NCI-H460 (cell line): Measurements from ENCODE around the gene PAQR8. TPM values are rescaled to one million over a fixed set of nuclear protein-coding genes. Genes with fewer than 3 reads are reported as not detected.
"Not testable (repeated sequence)": the region's sequence is repeated elsewhere in the genome, so short reads cannot be mapped to it uniquely, and the experiment has no call there.

Source experiments
- DNase-seq: peaks from one replicate; pipeline ENCODE4 v3.0.0-alpha.2; 2016; ENCODE audit warnings: low read depth; ENCODE audit errors: extremely low read depth
- total RNA-seq: library from RNA; depleted of rRNA; stranded (reverse); fragments of >200 nt; shearing (Covaris generic); gene quantifications from 2 replicates; pipeline ENCODE4 v1.2.3, GENCODE V29; 2014

Gene PAQR8
- total RNA-seq, 1 experiment from 2014 or later = 0.74 TPM

DNA sequence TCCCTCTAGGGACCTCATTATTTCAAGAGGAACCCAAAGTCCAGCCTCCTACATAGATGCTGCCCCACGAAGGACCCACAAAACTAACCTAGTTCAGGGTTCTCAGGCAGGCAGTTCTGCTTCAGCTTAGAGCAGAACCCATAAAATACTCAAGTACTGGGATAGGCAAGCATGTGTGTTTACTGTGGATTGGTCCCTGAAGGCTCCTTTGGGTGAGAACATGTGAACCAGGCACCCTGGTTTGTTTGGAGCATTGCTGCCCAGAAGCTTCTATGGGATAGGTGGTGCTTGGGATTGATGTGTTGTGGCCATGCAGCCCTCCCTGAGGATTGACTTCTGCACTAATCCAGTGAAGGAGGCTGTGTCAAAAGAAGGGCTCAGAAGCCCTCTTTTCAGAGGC, 43.3 kb downstream of the PAQR8 start:
- no peak for DNase-seq

DNA sequence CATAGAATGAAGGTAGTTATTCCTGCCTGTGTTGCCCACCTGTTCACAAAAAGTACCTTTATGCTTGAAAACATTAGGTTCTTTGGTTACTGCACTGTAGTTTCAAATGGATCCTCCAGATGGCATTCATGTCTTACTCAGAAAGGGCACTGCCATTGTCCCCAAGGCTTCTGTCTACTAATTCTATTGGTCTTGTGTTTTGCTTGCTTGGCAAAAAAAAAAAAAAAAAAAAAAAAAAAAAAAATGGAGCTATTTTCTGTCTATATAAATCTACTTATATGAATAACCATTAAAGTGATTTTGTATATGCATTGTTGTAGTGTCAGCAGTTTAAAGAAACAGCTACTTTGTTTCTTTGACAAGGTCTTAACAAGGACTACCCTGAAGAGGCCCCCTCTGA, 45.5 kb downstream of the PAQR8 start:
- DNase-seq = peak; percentile 37

DNA sequence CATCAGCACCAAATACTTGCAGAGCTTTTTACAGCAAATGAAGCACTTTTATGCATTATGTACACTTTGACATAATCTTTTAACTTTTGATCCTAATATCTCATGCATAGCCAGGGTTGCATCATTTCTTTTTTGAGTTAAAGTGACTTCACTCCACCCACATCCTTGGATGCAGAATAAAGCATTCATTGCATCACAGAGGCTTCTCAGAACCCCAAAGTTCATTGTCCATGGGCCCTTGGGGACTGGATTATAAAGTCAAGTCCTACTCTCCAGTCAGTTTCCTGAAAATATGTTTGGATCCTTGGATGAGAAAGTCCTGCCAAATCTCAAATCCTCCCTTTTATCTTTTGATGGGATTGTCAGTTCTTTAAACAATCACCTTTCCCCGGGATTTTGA, 47.5 kb downstream of the PAQR8 start:
- no peak for DNase-seq

DNA sequence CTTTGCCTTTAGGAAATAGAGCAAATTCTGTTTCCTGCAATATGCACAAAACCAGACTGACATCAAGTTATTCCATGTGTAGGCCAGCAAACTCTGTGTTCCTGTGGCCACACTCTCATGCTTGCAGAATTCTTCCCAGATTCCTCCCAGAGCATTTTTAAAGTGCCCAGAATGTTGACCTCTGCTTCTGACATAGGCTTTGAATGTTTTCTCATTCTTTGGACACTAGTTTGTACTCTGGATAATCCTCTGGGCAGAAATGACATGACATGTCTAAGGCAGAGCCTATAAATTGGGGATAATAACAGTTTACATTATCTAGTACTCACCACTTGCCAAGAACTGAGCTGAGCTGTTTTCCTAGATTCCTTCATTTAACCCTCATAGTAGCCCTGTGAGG, 49.0 kb downstream of the PAQR8 start:
- no peak for DNase-seq

DNA sequence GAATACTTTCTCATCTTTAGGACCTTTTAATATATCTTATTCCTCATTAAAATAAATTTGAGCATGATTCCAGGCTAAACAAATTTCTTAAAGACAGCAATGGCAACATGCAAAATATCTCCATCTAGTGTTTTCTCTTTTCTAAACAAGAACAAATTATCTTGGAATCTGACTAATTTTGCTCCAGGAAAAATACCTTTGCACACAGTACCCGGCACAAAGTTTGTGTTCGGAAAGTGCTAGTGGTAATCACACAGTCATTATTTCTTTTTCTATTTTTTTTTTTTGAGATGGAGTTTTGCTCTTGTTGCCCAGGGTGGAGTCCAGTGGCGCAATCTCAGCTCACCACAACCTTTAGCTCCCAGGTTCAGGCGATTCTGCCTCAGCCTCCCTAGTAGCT, 50.0 kb downstream of the PAQR8 start:
- DNase-seq = no peak

DNA sequence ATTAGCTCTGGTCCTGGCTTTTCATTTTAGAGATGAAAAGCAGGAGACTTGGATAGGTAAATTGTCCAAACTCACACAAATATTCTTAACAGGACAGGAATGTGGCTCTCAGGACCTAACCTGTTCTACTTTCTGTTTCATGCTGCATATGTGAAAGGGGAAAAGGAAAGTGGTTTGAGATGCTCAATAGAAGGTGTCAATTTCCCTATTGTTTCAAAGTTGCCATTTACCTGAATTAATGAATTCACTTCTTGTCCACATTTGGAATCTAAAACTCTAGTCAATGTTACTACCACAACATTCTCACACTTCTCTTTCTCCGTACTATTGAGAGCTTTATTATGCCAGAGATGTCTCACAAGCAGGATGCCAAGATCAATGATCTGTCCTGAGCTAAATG, 53.4 kb downstream of the PAQR8 start:
- no peak for DNase-seq

DNA sequence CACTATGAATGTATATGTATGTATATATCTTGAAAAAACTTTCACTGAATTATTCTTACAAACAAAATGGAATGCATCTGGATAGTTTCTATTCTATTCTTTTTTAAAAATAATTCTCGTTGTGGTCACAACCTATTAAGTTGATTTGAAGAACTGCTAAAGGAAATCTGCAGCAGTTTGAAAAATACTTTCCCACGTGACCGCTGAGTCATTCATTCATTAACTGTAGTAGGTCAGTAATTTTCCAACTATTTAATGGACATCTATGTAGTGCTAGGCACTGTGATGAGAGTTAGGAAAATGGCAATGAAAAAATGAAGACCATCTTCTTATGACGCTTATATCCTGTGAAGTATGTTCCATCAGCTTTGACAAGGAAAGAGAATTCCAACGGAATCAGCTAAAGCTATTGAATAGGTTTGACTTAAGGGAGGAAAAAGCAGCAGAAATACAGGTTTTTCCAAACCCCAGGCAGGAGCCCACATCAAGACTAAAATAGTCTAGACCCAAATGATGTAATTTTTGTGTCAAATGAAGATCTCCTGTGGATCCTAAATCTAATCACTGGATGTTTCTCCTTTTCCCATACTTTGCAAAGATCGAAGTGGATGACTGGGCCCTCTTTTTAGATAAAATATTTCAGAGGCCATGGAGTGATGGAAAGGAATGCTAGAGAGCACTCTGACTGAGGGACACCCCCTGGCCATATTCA, 54.1 kb downstream of the PAQR8 start:
- DNase-seq = no peak

DNA sequence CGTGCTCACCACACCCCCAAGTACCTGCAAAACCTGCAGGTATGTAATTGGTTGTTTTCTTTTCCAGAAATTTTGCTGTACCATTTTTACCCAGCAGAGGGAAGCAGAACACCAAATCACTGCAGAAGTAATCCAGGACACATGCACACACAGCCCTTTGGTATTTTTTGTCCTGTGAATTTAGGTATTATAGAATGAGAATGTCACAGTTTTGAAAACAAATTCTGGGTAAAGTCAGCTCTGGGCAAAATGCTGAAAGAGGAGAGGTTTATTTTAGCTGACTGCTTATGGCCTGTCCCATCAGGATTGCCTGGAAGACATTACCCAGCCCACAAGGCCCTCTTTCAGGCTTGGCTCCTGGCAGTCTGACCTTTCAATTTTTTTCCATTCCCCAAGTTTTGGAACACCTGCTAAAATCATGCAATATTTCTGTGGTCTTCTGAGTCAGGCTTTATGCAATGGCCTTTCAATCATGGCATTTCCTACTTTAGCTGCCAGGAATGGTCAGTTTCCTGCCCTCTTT, 54.7 kb downstream of the PAQR8 start:
- peak; percentile 63 for DNase-seq

DNA sequence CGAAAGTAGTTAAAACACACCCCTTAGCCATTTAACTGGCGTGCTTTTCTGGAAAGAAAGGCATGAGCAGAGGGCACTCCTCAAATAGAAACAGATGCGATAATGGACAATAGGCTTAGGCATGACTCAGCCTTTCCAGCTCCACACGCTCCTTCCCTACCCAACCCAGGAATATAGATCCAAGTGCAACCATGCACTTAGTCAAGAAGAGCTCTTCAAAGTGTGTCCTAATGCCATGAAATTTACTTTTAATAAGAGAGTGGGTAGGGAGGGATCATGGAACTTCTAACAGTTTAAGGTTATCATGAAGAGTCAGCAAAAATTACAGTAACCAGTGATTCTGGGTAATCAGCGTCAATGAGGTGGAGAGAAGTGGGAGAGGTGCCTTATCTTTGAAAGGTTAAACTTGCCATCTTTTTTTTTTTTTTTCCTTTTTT, 55.7 kb downstream of the PAQR8 start:
- no peak for DNase-seq

DNA sequence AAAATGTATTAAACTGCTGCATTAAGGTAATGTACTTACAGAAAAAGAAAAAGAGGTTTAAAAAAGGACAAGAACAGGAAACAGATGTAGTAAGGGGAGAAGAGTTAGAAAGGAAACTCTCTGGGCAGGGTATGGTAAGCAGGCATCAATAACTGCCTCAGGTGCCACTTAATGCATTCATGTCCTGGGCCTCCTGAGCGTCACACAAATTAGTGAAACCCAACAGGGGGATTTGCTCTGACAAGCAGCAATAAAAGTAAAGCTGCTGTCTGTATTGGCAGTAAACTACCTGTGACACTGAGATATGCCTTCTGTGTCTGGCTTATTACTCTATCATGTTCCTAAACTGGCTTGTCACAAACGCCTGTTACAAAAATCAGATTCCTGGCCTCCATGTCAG, 56.7 kb downstream of the PAQR8 start:
- no peak for DNase-seq

DNA sequence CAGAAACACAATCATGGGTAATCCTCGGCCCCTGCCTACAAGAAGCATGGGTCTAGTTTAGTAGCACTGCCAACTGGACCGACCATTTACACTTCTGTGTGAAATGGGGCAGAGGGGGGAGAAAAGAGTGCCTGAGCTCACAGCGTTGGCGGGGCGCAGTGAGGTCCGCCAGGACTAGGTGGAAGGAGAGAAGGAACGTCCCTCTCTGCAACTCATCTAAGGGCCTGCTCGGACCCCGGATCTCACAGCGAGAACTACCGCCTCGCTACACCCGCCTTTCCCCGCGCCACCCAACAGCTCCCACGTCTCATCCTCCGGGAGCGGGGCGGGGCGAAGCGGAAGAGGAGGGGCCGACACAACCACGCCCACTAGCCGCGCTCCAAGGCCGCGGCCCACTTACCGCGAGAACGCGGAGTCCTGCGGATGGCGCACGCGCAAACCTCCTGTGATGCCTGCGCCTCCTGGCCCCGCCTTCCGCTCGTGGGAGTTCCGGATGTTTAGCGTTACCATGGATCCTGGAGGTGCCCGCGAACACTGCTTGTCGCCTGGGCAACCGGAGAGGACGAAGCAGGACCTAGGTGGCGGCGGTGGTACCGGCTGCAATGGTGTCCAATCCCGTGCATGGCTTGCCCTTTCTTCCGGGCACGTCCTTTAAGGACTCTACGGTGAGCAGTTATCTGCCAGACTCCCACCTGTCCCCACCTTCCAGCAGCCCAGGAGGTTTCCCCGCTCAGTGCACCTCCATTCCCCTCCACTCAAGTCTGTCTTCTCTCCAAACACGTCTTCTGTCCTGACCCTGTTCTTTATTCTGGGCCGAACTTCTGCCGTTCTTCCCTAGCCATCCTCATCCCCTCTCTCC, 58.1 kb downstream of the PAQR8 start, which contains the start of gene EFHC1:
Gene EFHC1 (plus strand): TSS at position 534 of the 859 bp plus-strand sequence. CDS start 69 bp downstream, at position 603.
- peak; percentile 93 for DNase-seq

DNA sequence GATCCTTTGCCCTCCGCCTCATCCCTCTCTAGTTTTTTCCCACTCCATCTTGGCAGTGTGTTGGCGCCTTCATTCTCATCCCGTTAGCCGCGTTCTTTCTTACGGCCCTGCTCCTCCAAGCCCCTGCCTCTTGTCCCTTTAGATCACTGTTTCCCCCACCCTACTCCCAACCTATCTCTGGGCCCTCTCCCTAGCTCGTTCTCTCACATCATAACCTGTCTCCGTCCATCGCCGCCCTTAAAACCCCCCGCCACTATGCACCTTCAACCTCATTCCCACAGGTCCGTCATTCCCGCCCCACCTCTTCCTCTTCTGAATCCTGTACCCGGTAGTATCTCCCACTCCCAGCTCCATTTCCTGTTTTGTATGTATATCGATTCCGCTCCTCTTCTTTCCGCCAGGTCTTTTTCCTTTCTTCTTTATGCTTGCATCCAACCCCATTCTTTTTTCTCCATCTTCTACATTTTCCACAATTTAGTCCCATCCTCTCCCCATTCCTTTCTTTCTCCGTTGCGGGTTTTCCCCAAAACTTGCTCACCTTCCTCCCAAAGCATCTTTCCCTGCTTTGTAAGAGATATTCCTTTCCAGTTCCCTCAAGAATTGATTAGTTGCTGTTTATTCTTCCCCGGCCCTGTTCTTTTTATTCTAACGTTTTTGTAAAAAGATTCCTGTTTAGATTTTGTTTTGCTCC, 58.9 kb downstream of the PAQR8 start:
- DNase-seq = peak; percentile 23

DNA sequence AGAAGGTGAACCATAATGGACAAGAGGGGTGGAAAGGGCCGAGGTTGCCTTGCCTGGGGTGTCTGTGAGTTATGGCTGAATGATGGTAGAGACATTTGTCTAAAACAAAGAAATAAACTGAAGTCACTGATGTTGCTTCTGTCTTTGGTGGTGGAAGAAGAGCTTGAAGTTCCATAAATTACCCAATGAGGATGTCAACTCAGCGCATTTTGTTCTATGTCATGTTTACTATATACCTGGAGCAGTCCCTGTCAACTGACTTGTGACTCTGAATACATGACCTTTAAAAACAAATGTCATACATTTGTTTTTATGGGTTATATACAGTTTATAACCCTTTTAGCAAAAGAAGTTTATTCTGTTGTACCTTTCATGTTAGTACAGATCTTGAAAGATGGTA, 60.2 kb downstream of the PAQR8 start:
- no peak for DNase-seq

DNA sequence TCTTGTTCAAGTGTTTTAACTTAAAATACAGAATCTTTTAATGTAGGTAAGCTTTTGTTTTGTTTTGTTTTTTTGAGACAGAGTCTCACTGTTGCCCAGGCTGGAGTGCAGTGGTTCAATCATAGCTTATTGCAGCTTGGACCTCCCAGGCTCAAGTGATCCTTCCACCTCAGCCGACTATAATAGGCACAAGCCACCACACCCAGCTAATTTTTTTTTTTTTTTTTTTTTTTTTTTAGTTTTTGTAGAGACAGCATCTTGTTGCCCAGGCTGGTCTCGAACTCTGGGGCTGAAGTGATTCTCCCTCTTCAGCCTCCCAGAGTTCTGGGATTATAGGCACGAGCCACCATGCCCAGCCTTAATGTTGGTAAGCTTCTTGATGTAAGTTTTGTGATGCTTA, 61.5 kb downstream of the PAQR8 start:
- no peak for DNase-seq

DNA sequence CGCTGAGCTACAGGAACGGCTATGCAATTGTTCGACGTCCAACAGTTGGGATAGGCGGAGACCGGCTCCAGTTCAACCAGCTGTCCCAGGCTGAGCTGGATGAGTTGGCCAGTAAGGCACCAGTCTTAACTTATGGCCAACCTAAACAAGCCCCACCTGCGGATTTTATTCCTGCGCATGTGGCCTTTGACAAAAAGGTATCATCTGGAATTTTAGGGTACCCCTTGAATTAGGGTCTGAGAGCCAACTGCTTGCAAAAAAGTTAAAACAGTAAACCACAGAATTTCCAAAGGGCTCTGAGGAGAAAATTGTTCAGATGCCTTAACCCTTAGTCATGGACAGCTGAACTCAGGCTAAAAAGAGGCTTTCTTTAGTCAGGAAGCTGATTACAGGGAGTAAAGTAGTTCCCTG, 62.0 kb downstream of the PAQR8 start:
- no peak for DNase-seq

DNA sequence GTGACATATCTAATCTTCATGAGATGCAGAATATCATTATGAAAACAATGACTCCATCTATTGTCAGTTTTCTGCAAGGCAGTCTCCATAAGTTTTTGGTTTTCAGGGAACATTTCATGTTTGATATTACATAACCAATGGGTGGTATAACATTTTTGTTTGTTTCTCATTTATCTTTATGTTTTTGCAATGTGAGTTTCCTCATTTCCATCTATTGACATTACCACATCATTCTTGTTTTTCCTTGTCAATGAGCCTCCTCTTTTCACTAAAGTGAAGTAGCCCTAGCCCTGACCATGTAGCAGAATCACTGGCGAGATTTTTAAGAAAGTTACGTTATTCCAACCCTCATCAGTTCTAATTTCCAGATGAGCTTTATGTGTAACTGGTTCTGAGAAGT, 62.6 kb downstream of the PAQR8 start:
- DNase-seq = no peak

DNA sequence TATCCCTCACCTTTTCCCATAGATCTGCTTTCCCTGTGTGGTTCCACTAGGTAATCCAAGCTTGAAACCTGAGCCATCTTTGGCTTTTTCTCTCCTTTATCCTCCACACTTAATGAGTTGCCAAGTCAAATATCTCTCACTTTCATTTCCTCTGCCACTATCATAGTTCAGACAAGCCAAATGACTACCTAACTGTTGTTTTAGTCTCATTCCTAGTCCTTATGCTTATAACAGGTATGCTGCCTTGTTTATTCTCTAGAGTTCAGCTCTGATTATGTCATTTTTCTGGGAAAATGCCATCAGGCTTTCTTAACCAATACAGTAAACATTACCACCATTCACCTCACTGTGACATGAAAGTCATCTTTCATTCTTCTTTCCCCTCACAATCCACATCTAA, 64.7 kb downstream of the PAQR8 start:
- DNase-seq = no peak

DNA sequence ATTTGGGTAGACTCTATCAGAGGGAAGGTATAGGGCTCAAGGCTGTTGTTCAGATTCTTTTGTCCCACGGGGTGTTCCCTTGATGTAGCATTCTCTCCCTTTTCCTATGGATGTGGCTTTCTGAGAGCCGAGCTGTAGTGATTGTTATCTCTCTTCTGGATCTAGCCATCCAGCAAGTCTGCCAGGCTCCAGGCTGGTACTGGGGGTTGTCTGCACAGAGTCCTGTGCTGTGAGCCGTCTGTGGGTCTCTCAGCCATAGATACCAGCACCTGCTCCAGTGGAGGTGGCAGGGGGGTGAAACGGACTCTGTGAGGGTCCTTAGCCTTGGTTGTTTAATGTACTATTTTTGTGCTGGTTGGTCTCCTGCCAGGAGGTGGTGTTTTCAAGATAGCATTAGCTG, 71.3 kb downstream of the PAQR8 start:
- not testable (repeated sequence) for DNase-seq

DNA sequence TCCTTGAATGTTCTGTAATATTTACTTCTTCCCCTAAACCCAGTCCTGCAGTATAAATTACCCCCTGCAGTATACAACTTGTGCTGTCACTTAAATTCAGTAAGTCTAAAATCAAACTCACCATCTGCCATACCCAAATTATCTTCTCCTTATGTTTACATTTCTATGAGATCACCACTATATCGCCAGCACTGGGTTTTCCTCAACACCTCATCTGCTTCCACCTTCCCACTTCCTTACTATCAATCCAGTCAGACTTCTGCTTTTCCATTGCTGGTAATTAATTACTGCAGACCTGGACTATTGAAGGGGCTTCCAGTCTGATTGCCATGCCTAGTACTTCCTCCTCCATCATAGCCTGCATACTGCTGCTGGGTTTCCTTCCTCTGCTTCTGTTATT, 73.4 kb downstream of the PAQR8 start:
- no peak for DNase-seq

DNA sequence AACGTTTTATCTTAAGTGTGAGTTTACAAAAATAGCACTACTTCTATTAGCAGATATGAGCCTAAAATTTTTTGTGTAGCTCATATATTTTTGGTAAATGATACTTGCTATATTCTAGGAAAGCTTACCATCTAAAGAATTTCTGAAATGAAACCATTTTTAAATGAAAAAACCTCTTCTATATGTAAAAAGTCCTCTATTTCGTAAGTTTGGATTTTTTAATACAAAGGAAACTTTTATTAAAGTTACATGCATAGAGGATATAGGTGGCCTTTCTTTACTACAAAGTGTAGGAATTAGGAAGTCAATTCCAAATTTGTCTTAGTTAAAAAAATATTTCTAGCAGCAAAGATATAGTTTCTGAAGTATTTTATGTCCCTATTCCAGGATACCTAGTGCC, 77.0 kb downstream of the PAQR8 start:
- no peak for DNase-seq

DNA sequence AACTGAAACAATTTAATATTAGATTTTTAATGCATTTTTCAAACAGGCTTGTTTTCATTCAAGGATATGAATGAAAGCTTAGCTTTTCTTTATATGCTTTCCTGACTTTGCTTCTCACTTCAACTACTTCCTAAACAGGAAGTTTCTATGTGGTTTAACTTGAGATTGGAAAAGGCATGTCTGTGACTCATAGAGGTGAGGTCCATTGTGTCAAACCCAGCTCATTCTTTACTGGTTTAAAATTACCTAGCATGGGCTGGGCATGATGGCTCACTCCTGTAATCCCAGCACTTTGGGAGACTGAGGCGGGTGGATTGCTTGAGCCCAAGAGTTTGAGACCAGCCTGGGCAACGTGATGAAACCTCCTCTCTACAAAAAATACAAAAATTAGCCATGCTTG, 92.6 kb downstream of the PAQR8 start:
- no peak for DNase-seq
